Measurements from ENCODE around the gene DYNLRB1. TPM values are rescaled to one million over a fixed set of nuclear protein-coding genes. Genes with fewer than 3 reads are reported as not detected.
A peak's percentile ranks its signal among the peaks of the same experiment; 100 is the strongest.
"Not testable (repeated sequence)": the region's sequence is repeated elsewhere in the genome, so short reads cannot be mapped to it uniquely, and the experiment has no call there.

The DYNLRB1 gene
- total RNA-seq, 4 donors from 2014 or later = 119 to 231 (median 210) TPM

GRCh38 chr20:34512266-34512954 lies 3.8 kb upstream of the DYNLRB1 start:
- TF ChIP-seq CTCF (IDR thresholded peaks at IDR 0.05) = no peak
- TF ChIP-seq POLR2A (IDR thresholded peaks at IDR 0.05) = peak in 1 of 2 donors; percentile 19
- no peak overlapping the region for H3K4me3 ChIP-seq (replicated peaks in 1 of 3)
- intact Hi-C loops (cut with DNase I) = no loop called here
- WGBS, 2 donors = 63 to 70% methylated on average over 4 of the region's 4 CpGs
- DNase-seq = peak; percentile 42 to 49
- peaks cover 5 to 6% of the 10 kb centered on the region in 2 donors for H3K36me3 ChIP-seq
- no peaks in the 10 kb centered on the region for H3K9me3 ChIP-seq
- peaks cover 31 to 38% of the 10 kb centered on the region in 2 donors for H3K4me1 ChIP-seq
- peak overlapping the region; percentile 60 to 83 (median 80) for H3K27ac ChIP-seq
- no peaks in the 10 kb centered on the region for H3K27me3 ChIP-seq

GRCh38 chr20:34512955-34513419 lies 3.2 kb upstream of the DYNLRB1 start:
- H3K4me3 ChIP-seq (replicated peaks in 1 of 3) = no peak overlapping the region
- DNase-seq = no peak
- intact Hi-C loops (cut with DNase I) = no loop called here
- H3K4me1 ChIP-seq = peaks cover 31 to 42% of the 10 kb centered on the region in 2 donors
- peaks cover 0 to under 1% of the 10 kb centered on the region in 2 donors for H3K36me3 ChIP-seq
- H3K27me3 ChIP-seq = no peaks in the 10 kb centered on the region
- H3K27ac ChIP-seq = peak overlapping the region; percentile 60 to 83 (median 80)
- no peak for TF ChIP-seq CTCF (IDR thresholded peaks at IDR 0.05)
- no peak for TF ChIP-seq POLR2A (IDR thresholded peaks at IDR 0.05)
- no peaks in the 10 kb centered on the region for H3K9me3 ChIP-seq

DNA sequence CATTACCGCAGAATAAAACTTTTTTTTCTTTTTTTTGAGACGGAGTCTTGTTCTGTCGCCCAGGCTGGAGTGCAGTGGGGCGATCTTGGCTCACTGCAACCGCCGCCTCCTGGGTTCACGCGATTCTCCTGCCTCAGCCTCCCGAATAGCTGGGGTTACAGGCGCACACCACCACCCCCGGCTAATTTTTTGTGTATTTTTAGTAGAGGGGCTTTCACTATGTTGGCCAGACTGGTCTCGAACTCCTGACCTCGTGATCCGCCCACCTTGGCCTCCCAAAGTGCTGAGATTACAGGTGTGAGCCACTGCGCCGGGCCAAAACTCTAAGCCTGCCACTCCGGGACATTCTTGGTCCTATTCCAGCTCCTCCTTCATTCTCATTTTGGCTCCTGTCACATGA lies 2.2 kb upstream of the DYNLRB1 start:
- H3K27ac ChIP-seq = peak overlapping the region in 1 of 3 donors; percentile 95
- intact Hi-C loops (cut with DNase I); H3K4me3 ChIP-seq (replicated peaks in 1 of 3); H3K36me3 ChIP-seq; H3K27me3 ChIP-seq; H3K9me3 ChIP-seq; DNase-seq: not testable (repeated sequence)
- H3K4me1 ChIP-seq = peaks cover 31 to 52% of the 10 kb centered on the region in 2 donors
- WGBS, 2 donors = 90 to 95% methylated on average over 17 of the region's 17 CpGs

DNA sequence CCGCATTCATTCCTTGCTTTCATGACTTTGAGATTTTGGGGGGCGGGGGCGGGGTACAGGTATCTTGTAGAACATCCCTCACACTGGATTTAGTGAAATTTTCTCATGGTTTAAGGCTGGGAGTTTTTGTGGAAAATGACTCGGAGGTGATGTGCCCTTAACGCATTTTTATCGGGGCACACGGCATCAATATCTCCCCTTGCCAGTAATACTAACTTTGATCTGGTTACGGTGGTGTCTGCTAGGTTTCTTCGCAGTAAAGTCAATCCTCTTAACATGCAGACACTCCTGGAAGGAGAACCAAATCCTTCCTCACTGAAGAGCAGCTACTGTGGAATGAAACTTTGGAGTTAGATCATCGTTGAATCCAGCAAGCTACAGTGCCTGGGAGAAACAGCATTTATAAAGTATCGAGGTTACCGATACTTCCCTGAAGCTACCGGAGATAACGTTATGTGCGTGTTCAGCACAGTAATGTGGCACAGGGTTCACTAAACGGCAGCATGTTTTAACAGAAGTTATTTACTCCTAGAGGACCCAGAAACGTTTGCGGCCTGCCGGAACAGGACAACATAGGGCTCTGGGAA lies 1.2 kb upstream of the DYNLRB1 start:
- intact Hi-C loops (cut with DNase I) = no loop called here
- WGBS, 2 donors = 21 to 26% methylated on average over 19 of the region's 19 CpGs
- TF ChIP-seq POLR2A (IDR thresholded peaks at IDR 0.05) (no peak), CTCF (IDR thresholded peaks at IDR 0.05) (no peak)
- H3K9me3 ChIP-seq = no peaks in the 10 kb centered on the region
- peak overlapping the region in 2 of 3 donors; percentile 55 to 75 for H3K4me3 ChIP-seq (replicated peaks in 1 of 3)
- H3K27ac ChIP-seq = peak overlapping the region; percentile 83 to 99 (median 95)
- H3K4me1 ChIP-seq = peaks cover 31 to 57% of the 10 kb centered on the region in 2 donors
- DNase-seq = no peak
- no peaks in the 10 kb centered on the region for H3K27me3 ChIP-seq
- H3K36me3 ChIP-seq = no peaks in the 10 kb centered on the region

DNA sequence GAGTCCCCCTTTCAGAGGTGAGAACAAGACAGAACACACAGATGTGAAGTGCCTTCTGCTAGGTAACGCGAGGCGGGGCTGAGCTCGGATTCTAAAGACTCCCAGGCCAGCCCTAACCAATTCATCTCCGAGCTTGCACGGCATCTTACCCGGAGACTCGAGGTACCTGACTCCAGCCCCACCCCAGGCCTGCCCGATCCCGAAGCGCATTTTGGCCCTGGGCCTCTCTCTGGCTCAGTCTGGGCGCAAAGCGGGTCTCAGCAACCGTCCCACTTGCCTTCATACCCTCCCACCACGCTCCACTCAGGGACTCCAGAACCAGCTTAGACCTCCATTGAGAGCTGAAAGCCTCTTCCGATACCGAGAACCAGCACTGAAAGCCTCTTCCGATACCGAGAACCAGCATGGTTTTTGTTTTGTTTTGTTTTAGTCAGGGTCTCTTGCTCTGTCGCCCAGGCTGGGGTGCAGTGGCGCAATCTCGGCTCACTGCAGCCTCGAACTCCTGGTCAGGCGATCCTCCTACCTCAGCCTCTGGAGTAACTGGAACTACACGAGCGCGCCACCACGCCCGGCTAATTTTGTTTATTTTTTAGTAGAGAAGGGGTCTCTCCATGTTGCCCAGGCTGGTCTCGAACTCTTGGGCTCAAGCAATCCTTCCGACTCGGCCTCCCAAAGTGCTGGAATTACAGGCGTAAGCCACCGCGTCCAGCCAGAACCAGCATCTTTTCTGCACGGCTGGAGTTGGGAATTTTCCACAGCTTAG lies 557 bp upstream of the DYNLRB1 start:
- Histone ChIP-seq H3K9me3 (no peaks in the 10 kb centered on the region), H3K4me1 (peaks cover 31 to 55% of the 10 kb centered on the region in 2 donors), H3K27ac (peak overlapping the region; percentile 83 to 99 (median 95)), H3K36me3 (no peaks in the 10 kb centered on the region), H3K4me3 (replicated peaks in 1 of 3) (peak overlapping the region in 2 of 3 donors; percentile 55 to 75), H3K27me3 (no peaks in the 10 kb centered on the region)
- intact Hi-C loops (cut with DNase I) = no loop called here
- WGBS, 2 donors = 2% methylated on average over 26 to 35 of the region's 36 CpGs
- TF ChIP-seq CTCF (IDR thresholded peaks at IDR 0.05) (no peak), POLR2A (IDR thresholded peaks at IDR 0.05) (peak in 1 of 2 donors; percentile 47)
- DNase-seq = peak; percentile 85

All from thyroid gland (tissue), 4 donors.